Measurements from ENCODE around the gene F7. TPM values are rescaled to one million over a fixed set of nuclear protein-coding genes. Genes with fewer than 3 reads are reported as not detected.
"Not testable (repeated sequence)": the region's sequence is repeated elsewhere in the genome, so short reads cannot be mapped to it uniquely, and the experiment has no call there.

F7 gene
- polyA plus RNA-seq, 6 donors from 2014 or later: not detected

- ATAC-seq (ENCODE audit: low read depth in 2 of 2): no peak
- H3K4me3 Mint-ChIP-seq: no peak overlapping the region
- H3K27me3 Mint-ChIP-seq: no peaks in the 10 kb centered on the region
- no peak overlapping the region for H3K27ac Mint-ChIP-seq
- no peaks in the 10 kb centered on the region for H3K4me1 Mint-ChIP-seq
- H3K36me3 Mint-ChIP-seq: peaks cover under 1 to 20% of the 10 kb centered on the region in 2 donors
- H3K9me3 Mint-ChIP-seq: no peaks in the 10 kb centered on the region
- DNase-seq: no peak
Measured at GRCh38 chr13:113077953-113078901, 27.4 kb upstream of the F7 start.

DNA sequence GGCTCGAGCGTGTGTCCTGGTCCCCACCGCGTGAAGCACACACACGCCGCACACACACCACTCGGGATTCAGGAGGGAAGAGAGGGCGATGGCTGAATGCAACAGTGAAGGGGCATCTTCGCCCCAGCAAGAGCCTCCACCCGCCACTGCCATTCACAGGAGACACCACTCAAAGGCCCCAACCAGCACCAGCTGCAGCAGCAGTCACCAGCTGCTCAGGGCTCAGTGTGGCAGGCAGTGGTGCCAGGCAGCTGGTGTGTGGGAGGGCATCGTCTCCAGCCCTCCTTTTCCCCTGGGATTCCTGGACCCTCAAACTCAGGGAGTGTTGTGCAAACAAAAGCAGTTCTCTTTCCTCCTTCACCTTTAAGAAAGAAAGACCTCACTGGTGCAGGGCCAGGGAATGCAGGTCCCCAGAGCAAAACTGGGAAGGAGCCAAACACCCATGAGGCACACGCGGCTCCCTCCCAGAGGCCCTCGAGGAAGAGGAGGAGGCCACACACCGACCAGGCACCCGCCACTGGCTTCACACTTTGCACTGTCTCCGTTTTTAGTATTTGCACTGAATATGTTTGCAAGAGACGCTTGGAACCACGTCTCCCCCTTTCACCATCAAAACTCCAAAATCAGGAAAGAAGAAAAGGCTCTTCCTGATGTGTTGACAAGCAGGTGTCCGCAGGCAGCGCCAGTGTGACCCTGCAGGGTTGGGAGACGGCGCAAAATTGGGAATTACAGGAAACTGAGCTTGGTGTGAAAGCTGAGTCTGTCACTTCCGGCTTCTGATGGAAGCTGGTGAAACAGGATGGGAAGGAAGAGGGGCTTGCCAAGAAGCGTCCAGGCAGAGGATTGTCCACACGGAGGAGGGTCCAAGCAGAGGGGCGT lies 26.4 kb upstream of the F7 start:
- peaks cover 3 to 19% of the 10 kb centered on the region in 2 donors for H3K36me3 Mint-ChIP-seq
- peaks cover 0 to 2% (median 0%) of the 10 kb centered on the region in 3 donors for H3K4me1 Mint-ChIP-seq
- DNase-seq (no peak), ATAC-seq (ENCODE audit: low read depth in 2 of 2) (no peak)
- H3K27ac Mint-ChIP-seq: peak overlapping the region in 1 of 6 donors; percentile 78
- no peaks in the 10 kb centered on the region for H3K27me3 Mint-ChIP-seq
- peaks cover 0 to 2% (median 0%) of the 10 kb centered on the region in 7 donors for H3K9me3 Mint-ChIP-seq
- H3K4me3 Mint-ChIP-seq: no peak overlapping the region

GRCh38 chr13:113079781-113080080 lies 25.9 kb upstream of the F7 start:
- not testable (repeated sequence) for ATAC-seq (ENCODE audit: low read depth in 2 of 2); H3K4me3 Mint-ChIP-seq; H3K27me3 Mint-ChIP-seq; DNase-seq; H3K4me1 Mint-ChIP-seq; H3K9me3 Mint-ChIP-seq
- H3K36me3 Mint-ChIP-seq: peaks cover 5 to 19% of the 10 kb centered on the region in 2 donors
- peak overlapping the region in 1 of 6 donors; percentile 78 for H3K27ac Mint-ChIP-seq

DNA sequence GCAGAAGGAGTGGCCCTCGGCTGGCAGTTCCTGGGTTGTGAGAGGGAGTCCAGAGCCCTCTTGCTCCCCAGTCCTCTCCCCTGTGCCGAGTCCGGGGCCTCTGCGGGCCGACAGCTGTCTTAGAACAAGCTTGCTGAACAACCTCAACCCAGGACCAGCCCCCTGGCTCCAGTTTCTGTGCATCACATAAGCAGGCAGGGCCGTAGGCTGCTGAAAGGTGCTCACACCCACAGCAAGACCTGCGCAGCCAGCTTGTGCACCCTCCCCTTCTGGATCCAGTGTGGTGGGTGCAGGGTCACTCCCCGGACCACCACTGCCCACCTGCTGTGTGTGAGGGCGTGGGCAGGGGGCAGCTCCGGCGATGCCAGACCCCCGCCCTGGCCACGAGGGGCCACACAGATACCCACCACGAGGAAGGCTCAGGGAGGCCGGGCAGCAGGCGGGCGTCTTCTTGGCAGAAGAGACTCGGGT lies 25.2 kb upstream of the F7 start:
- H3K36me3 Mint-ChIP-seq: peaks cover 5 to 19% of the 10 kb centered on the region in 2 donors
- ATAC-seq (ENCODE audit: low read depth in 2 of 2) (no peak), DNase-seq (no peak)
- H3K9me3 Mint-ChIP-seq: peaks cover 0 to 2% (median 0%) of the 10 kb centered on the region in 7 donors
- no peaks in the 10 kb centered on the region for H3K27me3 Mint-ChIP-seq
- H3K4me3 Mint-ChIP-seq: no peak overlapping the region
- peaks cover 0 to 2% (median 0%) of the 10 kb centered on the region in 3 donors for H3K4me1 Mint-ChIP-seq
- H3K27ac Mint-ChIP-seq: no peak overlapping the region

DNA sequence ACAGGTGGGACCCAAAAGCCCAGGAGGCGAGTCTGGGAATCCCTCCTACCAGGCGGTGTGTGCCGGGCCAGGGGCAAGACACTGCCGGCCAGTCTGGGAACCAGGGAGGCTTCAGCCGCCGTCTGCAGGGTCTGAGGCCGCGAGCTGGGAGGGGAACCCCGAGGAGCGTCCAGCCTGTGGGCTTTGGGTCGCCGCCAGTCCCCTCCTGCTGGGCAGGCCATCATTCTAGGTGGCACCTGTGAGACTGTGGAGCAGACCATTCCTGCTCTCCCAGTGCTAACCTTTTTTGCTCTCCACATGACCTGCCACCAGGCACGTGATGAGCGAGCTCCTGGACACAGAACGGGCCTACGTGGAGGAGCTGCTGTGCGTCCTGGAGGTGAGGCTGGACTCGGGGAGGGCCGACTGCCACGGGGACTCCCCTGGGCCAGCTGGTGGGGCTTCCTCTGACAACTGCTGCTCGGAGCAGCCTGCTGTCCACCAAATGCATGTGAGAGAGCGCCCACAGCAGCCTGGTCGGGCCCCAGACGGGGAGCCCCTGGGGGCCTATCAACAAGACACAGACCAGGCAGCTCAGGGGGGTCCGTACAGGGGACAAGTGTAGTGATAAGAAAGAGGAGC lies 24.6 kb upstream of the F7 start:
- Mint-ChIP-seq H3K4me1 (peaks cover 0 to 2% (median 0%) of the 10 kb centered on the region in 3 donors), H3K27me3 (no peaks in the 10 kb centered on the region), H3K27ac (peak overlapping the region in 2 of 6 donors; percentile 49 to 54), H3K36me3 (peaks cover 5 to 19% of the 10 kb centered on the region in 2 donors), H3K4me3 (no peak overlapping the region), H3K9me3 (peaks cover 0 to 2% (median 0%) of the 10 kb centered on the region in 7 donors)
- DNase-seq (no peak), ATAC-seq (ENCODE audit: low read depth in 2 of 2) (no peak)

- peaks cover 0 to 2% (median 0%) of the 10 kb centered on the region in 3 donors for H3K4me1 Mint-ChIP-seq
- no peaks in the 10 kb centered on the region for H3K27me3 Mint-ChIP-seq
- ATAC-seq (ENCODE audit: low read depth in 2 of 2) (no peak), DNase-seq (no peak)
- H3K9me3 Mint-ChIP-seq: peaks cover 0 to 2% (median 0%) of the 10 kb centered on the region in 7 donors
- no peak overlapping the region for H3K4me3 Mint-ChIP-seq
- H3K36me3 Mint-ChIP-seq: peaks cover 5 to 17% of the 10 kb centered on the region in 2 donors
- H3K27ac Mint-ChIP-seq: no peak overlapping the region
Measured at GRCh38 chr13:113082198-113083021, 23.2 kb upstream of the F7 start.

DNA sequence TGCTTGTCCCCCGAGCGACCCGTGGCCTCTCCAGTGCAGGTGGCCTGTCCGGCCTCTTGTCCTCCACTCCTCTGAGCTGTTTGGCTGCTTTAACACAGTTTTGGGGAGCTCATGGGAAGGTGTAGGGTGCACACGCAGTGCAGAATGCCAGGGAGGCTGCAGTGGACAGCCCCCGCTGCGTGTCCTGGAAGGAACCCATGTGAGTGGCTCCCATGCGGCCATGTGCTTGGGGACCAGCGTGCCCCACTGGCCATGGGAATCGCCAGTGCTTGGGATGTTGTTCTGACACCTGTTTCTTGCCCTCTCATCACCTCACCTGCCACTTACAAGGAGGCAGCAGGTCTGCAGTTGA lies 22.6 kb upstream of the F7 start:
- no peaks in the 10 kb centered on the region for H3K27me3 Mint-ChIP-seq
- peaks cover 0 to 2% (median 0%) of the 10 kb centered on the region in 7 donors for H3K9me3 Mint-ChIP-seq
- peaks cover 0 to 2% (median 0%) of the 10 kb centered on the region in 3 donors for H3K4me1 Mint-ChIP-seq
- H3K36me3 Mint-ChIP-seq: peaks cover 5 to 11% of the 10 kb centered on the region in 2 donors
- no peak for DNase-seq
- no peak overlapping the region for H3K27ac Mint-ChIP-seq
- no peak for ATAC-seq (ENCODE audit: low read depth in 2 of 2)
- H3K4me3 Mint-ChIP-seq: no peak overlapping the region

DNA sequence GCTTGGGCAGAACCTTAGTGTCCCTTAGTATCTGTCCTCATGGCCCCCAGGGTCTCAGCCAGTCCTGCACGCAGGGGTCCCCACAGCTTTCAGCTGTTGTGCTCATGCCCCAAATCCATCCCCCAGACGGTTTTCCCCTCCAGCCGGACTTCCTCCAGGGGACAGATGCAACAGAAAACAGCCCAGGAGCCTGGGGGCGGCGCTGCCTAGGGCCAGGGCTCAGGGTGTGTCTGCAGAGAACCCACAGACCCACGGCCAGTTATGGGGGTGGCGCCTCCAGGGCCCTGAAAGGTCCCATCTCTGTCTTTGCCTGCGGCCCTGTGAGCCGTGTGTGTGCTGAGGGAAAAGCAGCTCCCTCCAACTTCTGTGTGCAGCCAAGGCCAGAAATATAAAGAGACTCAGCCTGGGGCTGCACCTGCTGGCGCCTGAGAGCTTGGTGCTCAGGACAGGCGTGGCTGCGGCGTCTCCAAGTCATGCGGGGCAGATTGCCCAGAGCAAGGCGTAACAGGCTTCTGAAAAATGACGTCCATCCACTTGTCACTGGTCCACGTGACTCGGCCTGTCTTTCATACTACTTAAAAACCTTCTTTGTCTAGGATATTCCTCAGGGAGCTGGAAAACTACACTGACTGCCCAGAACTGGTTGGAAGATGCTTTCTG lies 22.1 kb upstream of the F7 start:
- H3K9me3 Mint-ChIP-seq: peaks cover 0 to 2% (median 0%) of the 10 kb centered on the region in 7 donors
- peaks cover 0 to 2% (median 0%) of the 10 kb centered on the region in 3 donors for H3K4me1 Mint-ChIP-seq
- H3K27ac Mint-ChIP-seq: no peak overlapping the region
- ATAC-seq (ENCODE audit: low read depth in 2 of 2) (no peak), DNase-seq (no peak)
- H3K27me3 Mint-ChIP-seq: no peaks in the 10 kb centered on the region
- H3K36me3 Mint-ChIP-seq: peaks cover 5 to 6% of the 10 kb centered on the region in 2 donors
- H3K4me3 Mint-ChIP-seq: no peak overlapping the region

GRCh38 chr13:113084094-113084942 lies 21.3 kb upstream of the F7 start:
- peaks cover 0 to 2% (median 0%) of the 10 kb centered on the region in 3 donors for H3K4me1 Mint-ChIP-seq
- no peak for DNase-seq
- H3K36me3 Mint-ChIP-seq: peaks cover 4 to 5% of the 10 kb centered on the region in 2 donors
- no peaks in the 10 kb centered on the region for H3K27me3 Mint-ChIP-seq
- no peak for ATAC-seq (ENCODE audit: low read depth in 2 of 2)
- H3K27ac Mint-ChIP-seq: no peak overlapping the region
- peaks cover 0 to 2% (median 0%) of the 10 kb centered on the region in 7 donors for H3K9me3 Mint-ChIP-seq
- H3K4me3 Mint-ChIP-seq: no peak overlapping the region

DNA sequence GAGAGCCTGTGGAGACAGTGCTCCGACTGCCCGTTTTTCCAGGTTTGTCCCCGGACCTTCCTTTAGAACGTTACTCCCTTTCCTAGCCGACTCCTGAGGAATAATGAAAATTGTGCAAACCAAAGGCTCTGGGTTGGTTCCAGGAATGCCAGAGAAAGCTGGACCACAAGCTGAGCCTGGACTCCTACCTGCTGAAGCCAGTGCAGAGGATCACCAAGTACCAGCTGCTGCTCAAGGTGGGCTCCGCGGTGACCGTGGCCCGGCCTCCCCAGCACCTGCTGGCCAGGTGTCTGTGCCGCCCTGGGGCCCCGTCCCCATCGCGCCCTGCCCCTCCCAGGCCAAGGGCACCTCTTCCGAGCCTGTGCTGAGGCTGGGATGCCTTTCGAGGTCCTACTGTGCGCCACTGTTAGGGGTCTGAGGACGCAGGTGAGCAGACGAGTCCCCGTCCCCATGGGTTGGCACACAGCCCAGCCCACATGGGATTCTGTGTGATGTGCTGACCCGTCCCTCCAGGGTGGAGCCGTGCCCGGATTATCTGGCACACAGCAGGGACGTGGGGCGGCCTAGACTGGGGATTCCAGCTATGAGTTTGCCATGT lies 20.5 kb upstream of the F7 start:
- DNase-seq (no peak), ATAC-seq (ENCODE audit: low read depth in 2 of 2) (no peak)
- no peaks in the 10 kb centered on the region for H3K27me3 Mint-ChIP-seq
- no peak overlapping the region for H3K27ac Mint-ChIP-seq
- peaks cover 0 to 5% of the 10 kb centered on the region in 2 donors for H3K36me3 Mint-ChIP-seq
- peaks cover 0 to 2% (median 0%) of the 10 kb centered on the region in 7 donors for H3K9me3 Mint-ChIP-seq
- H3K4me1 Mint-ChIP-seq: peaks cover 0 to 2% (median 0%) of the 10 kb centered on the region in 3 donors
- H3K4me3 Mint-ChIP-seq: no peak overlapping the region

GRCh38 chr13:113086031-113086750 lies 19.4 kb upstream of the F7 start:
- ATAC-seq (ENCODE audit: low read depth in 2 of 2): no peak
- Mint-ChIP-seq H3K27me3 (no peaks in the 10 kb centered on the region), H3K4me3 (no peak overlapping the region), H3K9me3 (peaks cover 0 to 2% (median 0%) of the 10 kb centered on the region in 7 donors), H3K36me3 (peaks cover 0 to 5% of the 10 kb centered on the region in 2 donors), H3K27ac (no peak overlapping the region), H3K4me1 (peaks cover 0 to 2% (median 0%) of the 10 kb centered on the region in 3 donors)
- DNase-seq: no peak
